ENCODE results near the gene ERC2.

Gene ERC2

GRCh38 chr3:55654123-55654760, 814.0 kb downstream of the ERC2 start:
- no peak for DNase-seq

GRCh38 chr3:55651011-55651410, 817.3 kb downstream of the ERC2 start:
- no peak for DNase-seq

- DNase-seq = no peak
These were observed 818.3 kb downstream of the ERC2 start for GRCh38 chr3:55650011-55650410.

GRCh38 chr3:55649554-55649953, 818.7 kb downstream of the ERC2 start:
- no peak for DNase-seq

- no peak for DNase-seq
These were observed 819.5 kb downstream of the ERC2 start for GRCh38 chr3:55648591-55649318.

GRCh38 chr3:55647670-55648069, 820.6 kb downstream of the ERC2 start:
- peak; percentile 35 for DNase-seq

GRCh38 chr3:55647063-55647462, 821.2 kb downstream of the ERC2 start:
- peak; percentile 57 for DNase-seq

- DNase-seq = no peak
These were observed 822.1 kb downstream of the ERC2 start for GRCh38 chr3:55646121-55646520.

GRCh38 chr3:55645422-55645821, 822.8 kb downstream of the ERC2 start:
- no peak for DNase-seq

GRCh38 chr3:55643283-55643682, 825.0 kb downstream of the ERC2 start:
- DNase-seq = no peak

- DNase-seq = no peak
These were observed 826.3 kb downstream of the ERC2 start for GRCh38 chr3:55641964-55642363.

- DNase-seq = no peak
These were observed 828.1 kb downstream of the ERC2 start for GRCh38 chr3:55639896-55640765.

GRCh38 chr3:55639143-55639542, 829.1 kb downstream of the ERC2 start:
- DNase-seq = no peak

GRCh38 chr3:55637906-55638638, 830.2 kb downstream of the ERC2 start:
- DNase-seq = no peak

GRCh38 chr3:55636300-55637195, 831.7 kb downstream of the ERC2 start:
- no peak for DNase-seq

- no peak for DNase-seq
These were observed 833.9 kb downstream of the ERC2 start for GRCh38 chr3:55634345-55634744.

GRCh38 chr3:55633333-55633732, 834.9 kb downstream of the ERC2 start:
- no peak for DNase-seq

GRCh38 chr3:55631766-55632331, 836.4 kb downstream of the ERC2 start:
- no peak for DNase-seq

- DNase-seq = no peak
These were observed 837.4 kb downstream of the ERC2 start for GRCh38 chr3:55630921-55631299.

- no peak for DNase-seq
These were observed 837.9 kb downstream of the ERC2 start for GRCh38 chr3:55630280-55630920.

- DNase-seq = no peak
These were observed 838.8 kb downstream of the ERC2 start for GRCh38 chr3:55629432-55629831.

Data from right hindlimb (tissue), 1 donor.